ENCODE measurements around the gene GJD4. TPM values are rescaled to one million over a fixed set of nuclear protein-coding genes. Genes with fewer than 3 reads are reported as not detected.

Gene GJD4
- total RNA-seq, 3 donors from 2014 or later = not detected

- intact Hi-C loops (cut with DNase I, micrococcal nuclease) = no loop called here
- Histone ChIP-seq H3K9me3 (no peaks in the 10 kb centered on the region), H3K36me3 (ENCODE audit: low read depth) (no peaks in the 10 kb centered on the region), H3K4me1 (ENCODE audit: low read depth) (no peaks in the 10 kb centered on the region), H3K4me3 (no peak overlapping the region)
- ATAC-seq (no peak), DNase-seq (no peak)
- TF ChIP-seq, protein P1, sequence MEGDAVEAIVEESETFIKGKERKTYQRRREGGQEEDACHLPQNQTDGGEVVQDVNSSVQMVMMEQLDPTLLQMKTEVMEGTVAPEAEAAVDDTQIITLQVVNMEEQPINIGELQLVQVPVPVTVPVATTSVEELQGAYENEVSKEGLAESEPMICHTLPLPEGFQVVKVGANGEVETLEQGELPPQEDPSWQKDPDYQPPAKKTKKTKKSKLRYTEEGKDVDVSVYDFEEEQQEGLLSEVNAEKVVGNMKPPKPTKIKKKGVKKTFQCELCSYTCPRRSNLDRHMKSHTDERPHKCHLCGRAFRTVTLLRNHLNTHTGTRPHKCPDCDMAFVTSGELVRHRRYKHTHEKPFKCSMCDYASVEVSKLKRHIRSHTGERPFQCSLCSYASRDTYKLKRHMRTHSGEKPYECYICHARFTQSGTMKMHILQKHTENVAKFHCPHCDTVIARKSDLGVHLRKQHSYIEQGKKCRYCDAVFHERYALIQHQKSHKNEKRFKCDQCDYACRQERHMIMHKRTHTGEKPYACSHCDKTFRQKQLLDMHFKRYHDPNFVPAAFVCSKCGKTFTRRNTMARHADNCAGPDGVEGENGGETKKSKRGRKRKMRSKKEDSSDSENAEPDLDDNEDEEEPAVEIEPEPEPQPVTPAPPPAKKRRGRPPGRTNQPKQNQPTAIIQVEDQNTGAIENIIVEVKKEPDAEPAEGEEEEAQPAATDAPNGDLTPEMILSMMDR (IDR thresholded peaks at IDR 0.05) = no peak
Observed at GRCh38 chr10:35626971-35627507, 21.9 kb downstream of the GJD4 start.

DNA sequence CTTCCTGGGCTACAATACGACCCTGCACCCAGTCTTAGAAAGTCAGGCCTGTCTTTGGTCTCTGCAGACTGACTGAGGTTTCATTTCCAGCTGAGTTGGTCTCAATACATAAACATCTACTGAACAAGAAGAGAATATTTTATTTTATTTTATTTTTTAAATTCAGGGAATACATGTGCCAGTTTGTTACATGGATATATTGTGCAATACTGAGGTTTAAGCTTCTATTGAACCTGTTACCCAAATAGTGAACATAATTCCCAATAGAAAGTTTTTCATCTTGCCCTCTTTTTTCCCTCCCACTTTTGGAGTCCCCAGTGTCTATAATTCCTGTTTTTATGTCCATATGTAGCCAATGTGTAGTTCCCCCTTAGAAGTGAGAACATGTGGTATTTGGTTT, 26.3 kb downstream of the GJD4 start:
- peaks cover 7% of the 10 kb centered on the region for H3K4me1 ChIP-seq (ENCODE audit: low read depth)
- DNase-seq (no peak), ATAC-seq (no peak)
- intact Hi-C loops (cut with DNase I, micrococcal nuclease) = no loop called here
- TF ChIP-seq, protein P1 (IDR thresholded peaks at IDR 0.05) = no peak
- no peaks in the 10 kb centered on the region for H3K36me3 ChIP-seq (ENCODE audit: low read depth)
- H3K4me3 ChIP-seq = no peak overlapping the region
- no peaks in the 10 kb centered on the region for H3K9me3 ChIP-seq

- intact Hi-C loops (cut with DNase I, micrococcal nuclease) = no loop called here
- Histone ChIP-seq H3K36me3 (ENCODE audit: low read depth) (no peaks in the 10 kb centered on the region), H3K9me3 (no peaks in the 10 kb centered on the region), H3K4me1 (ENCODE audit: low read depth) (peaks cover 7% of the 10 kb centered on the region), H3K4me3 (no peak overlapping the region)
- DNase-seq = no peak
- ATAC-seq = no peak
- TF ChIP-seq, protein P1 (IDR thresholded peaks at IDR 0.05) = no peak
Observed at GRCh38 chr10:35632027-35632426, 26.9 kb downstream of the GJD4 start.

DNA sequence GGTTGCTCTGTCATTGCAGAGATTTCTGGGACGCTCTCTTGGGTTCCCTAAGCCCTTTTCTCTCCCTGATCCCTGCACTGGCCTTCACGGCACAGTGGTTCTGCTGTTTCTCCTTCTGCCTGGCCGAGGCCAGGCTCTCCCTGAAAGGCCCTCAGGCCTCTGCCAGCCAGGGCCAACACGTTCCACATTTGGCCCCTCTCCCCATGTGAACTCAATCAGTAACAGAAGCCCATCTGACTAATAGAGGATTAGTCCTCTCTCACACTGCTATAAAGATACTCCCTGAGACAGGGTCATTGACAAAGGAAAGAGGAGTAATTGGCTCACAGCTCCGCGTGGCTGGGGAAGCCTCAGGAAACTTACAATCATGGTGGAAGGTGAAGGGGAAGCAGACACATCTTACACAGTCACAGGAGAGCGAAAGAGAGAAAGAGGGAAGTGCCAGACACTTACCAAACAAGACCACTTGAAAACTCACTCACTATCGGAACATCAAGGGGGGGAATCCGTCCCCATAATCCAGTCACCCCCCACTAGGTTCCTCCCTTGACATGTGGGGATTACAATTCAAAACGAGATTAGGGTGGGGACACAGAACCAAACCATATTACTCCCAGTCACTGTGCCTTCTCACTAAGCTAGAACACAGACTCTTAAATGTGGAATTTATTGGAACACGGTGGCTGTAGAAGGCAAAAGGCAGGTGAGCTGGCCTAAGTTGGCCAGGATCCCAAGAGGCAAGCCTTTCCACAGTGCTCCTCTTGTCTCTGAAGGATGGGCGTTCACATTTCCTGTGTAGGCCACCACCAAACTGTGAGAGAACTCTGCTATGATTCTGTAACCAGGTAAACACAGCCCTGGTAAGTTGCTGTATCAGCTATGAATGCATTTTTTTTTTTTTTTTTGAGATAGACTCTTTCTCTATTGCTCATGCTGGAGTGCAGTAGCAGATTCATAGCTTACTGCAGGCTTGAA, 28.2 kb downstream of the GJD4 start:
- no peaks in the 10 kb centered on the region for H3K36me3 ChIP-seq (ENCODE audit: low read depth)
- TF ChIP-seq, protein P1 (IDR thresholded peaks at IDR 0.05) = no peak
- ATAC-seq (peak; percentile 40), DNase-seq (no peak)
- intact Hi-C loops (cut with DNase I, micrococcal nuclease) = no loop called here
- H3K4me3 ChIP-seq = no peak overlapping the region
- no peaks in the 10 kb centered on the region for H3K9me3 ChIP-seq
- H3K4me1 ChIP-seq (ENCODE audit: low read depth) = peaks cover 7% of the 10 kb centered on the region

- TF ChIP-seq, protein P1 (IDR thresholded peaks at IDR 0.05) = peak; percentile 68
- H3K4me1 ChIP-seq (ENCODE audit: low read depth) = peaks cover 9% of the 10 kb centered on the region
- no peak overlapping the region for H3K4me3 ChIP-seq
- peak; percentile 84 for ATAC-seq
- H3K9me3 ChIP-seq = no peaks in the 10 kb centered on the region
- intact Hi-C loops (cut with DNase I, micrococcal nuclease) = loop anchor here (5.0 kb wide), 2 partner anchors 1142 to 1147 kb away; no protein-coding TSS in a partner anchor
- peak in 1 of 3 donors; percentile 71 for DNase-seq
- no peaks in the 10 kb centered on the region for H3K36me3 ChIP-seq (ENCODE audit: low read depth)
Observed at GRCh38 chr10:35635576-35635975, 30.4 kb downstream of the GJD4 start.
